B cell (primary cell): Measurements from ENCODE around the gene KIRREL3. TPM values are rescaled to one million over a fixed set of nuclear protein-coding genes. Genes with fewer than 3 reads are reported as not detected.

Source experiments
- ATAC-seq: fragments of 200-7000 bp; cut with Tn5 transposase; one replicate; pipeline ENCODE4 v1.10.0; 2021; ENCODE audit warnings: low read depth, mild to moderate bottlenecking, moderate number of reproducible peaks, moderate library complexity
- CTCF ChIA-PET: fragments of 350-600 bp; sonication (Branson Sonifier 250); formaldehyde crosslinking; loops from one replicate; lab custom pipeline; 2021; ENCODE audit warnings: antibody characterized with exemption, inconsistent platforms; lab: Charles Lee
- POLR2A ChIA-PET: fragments of 350-600 bp; sonication (Branson Sonifier 250); formaldehyde crosslinking; loops from one replicate; lab custom pipeline; 2021; ENCODE audit warnings: antibody characterized with exemption; lab: Charles Lee
- DNase-seq: peaks from one replicate; pipeline ENCODE4 v3.0.0; 2013
- H2AFZ ChIP-seq: 2 replicates; pipeline ENCODE4 v1.6.1; 2012; ENCODE audit warnings: mild to moderate bottlenecking, low read depth, low read length; ENCODE audit not compliant: insufficient read depth, poor library complexity, severe bottlenecking
- H3K27ac ChIP-seq, 2 donors: 1 replicate in 1 of 2; 2 replicates in 1 of 2; pipeline ENCODE4 v1.5.1; 2012 to 2013; ENCODE audit warnings: low read length in 2 of 2, mild to moderate bottlenecking in 2 of 2, moderate library complexity in 1 of 2
- H3K27me3 ChIP-seq, 4 experiments: fragments of 200-600 bp in 1 of 4; sonication (generic) in 1 of 4; replicated peaks in 1 of 4; 1 replicate in 2 of 4; 2 replicates in 2 of 4; pipeline versions ENCODE4 v1.6.1 to v1.7.0; 2013 to 2016; ENCODE audit warnings: low read length in 3 of 4, mild to moderate bottlenecking in 2 of 4, mixed read lengths in 1 of 4, moderate library complexity in 1 of 4; ENCODE audit not compliant: insufficient read depth in 4 of 4, control insufficient read depth in 3 of 4; ENCODE audit errors: control extremely low read depth in 1 of 4
- H3K36me3 ChIP-seq, 2 experiments: replicated peaks in 1 of 2; 1 replicate in 1 of 2; 2 replicates in 1 of 2; pipeline versions ENCODE4 v1.6.1 to v1.7.1; 2013; ENCODE audit warnings: low read length in 1 of 2; ENCODE audit not compliant: insufficient read depth in 2 of 2, control insufficient read depth in 1 of 2; ENCODE audit errors: control extremely low read depth in 1 of 2, extremely low read depth in 1 of 2
- H3K4me1 ChIP-seq, 2 donors: fragments of 200-600 bp in 1 of 2; sonication (generic) in 1 of 2; 1 replicate in 1 of 2; 2 replicates in 1 of 2; pipeline versions ENCODE4 v1.5.1 to v1.6.1; 2013 to 2017; ENCODE audit warnings: low read length in 2 of 2; ENCODE audit not compliant: control insufficient read depth in 2 of 2, insufficient read depth in 2 of 2
- H3K4me2 ChIP-seq: replicated peaks from 2 replicates; pipeline ENCODE3; 2012; ENCODE audit warnings: mild to moderate bottlenecking, low read depth, low read length; ENCODE audit not compliant: poor library complexity, severe bottlenecking
- H3K4me3 ChIP-seq, 5 experiments: fragments of 200-600 bp in 1 of 5; sonication (generic) in 1 of 5; 1 replicate in 3 of 5; 2 replicates in 2 of 5; pipeline versions ENCODE4 v1.5.1 to v1.7.0; 2011 to 2016; ENCODE audit warnings: low read length in 4 of 5, mild to moderate bottlenecking in 4 of 5, low read depth in 2 of 5, control low read depth in 1 of 5, moderate library complexity in 1 of 5; ENCODE audit not compliant: insufficient read depth in 1 of 5; ENCODE audit errors: control extremely low read depth in 1 of 5, extremely low read depth in 1 of 5
- H3K79me2 ChIP-seq: fragments of 200-600 bp; sonication (generic); one replicate; pipeline ENCODE4 v1.6.0; 2016; ENCODE audit warnings: low read length; ENCODE audit not compliant: control insufficient read depth, insufficient read depth
- H3K9ac ChIP-seq: fragments of 200-600 bp; sonication (generic); 2 replicates; pipeline ENCODE4 v1.6.1; 2017; ENCODE audit warnings: mild to moderate bottlenecking, low read length, moderate library complexity
- H3K9me3 ChIP-seq, 3 donors: one replicate each; pipeline versions ENCODE4 v1.6.1 to v1.7.1; 2013; ENCODE audit warnings: low read length in 2 of 3; ENCODE audit not compliant: control insufficient read depth in 2 of 3, insufficient read depth in 1 of 3; ENCODE audit errors: control extremely low read depth in 1 of 3
- H4K20me1 ChIP-seq: 2 replicates; pipeline ENCODE4 v1.6.0; 2012; ENCODE audit warnings: mild to moderate bottlenecking, low read length; ENCODE audit not compliant: insufficient read depth, control insufficient read depth, poor library complexity, severe bottlenecking
- H3K27ac Mint-ChIP-seq: one replicate; pipeline ENCODE4 v1.8.0; 2021; ENCODE audit warnings: mixed read lengths
- H3K27me3 Mint-ChIP-seq: one replicate; pipeline ENCODE4 v1.8.0; 2021; ENCODE audit warnings: mixed read lengths
- H3K4me1 Mint-ChIP-seq: one replicate; pipeline ENCODE4 v1.8.0; 2021; ENCODE audit warnings: mixed read lengths
- H3K4me3 Mint-ChIP-seq: one replicate; pipeline ENCODE4 v1.8.0; 2021; ENCODE audit warnings: mixed read lengths
- H3K9me3 Mint-ChIP-seq: one replicate; pipeline ENCODE4 v1.8.0; 2022; ENCODE audit warnings: mixed read lengths; ENCODE audit not compliant: insufficient read depth
- CTCF ChIP-seq: fragments of 200-600 bp; IDR thresholded peaks from one replicate; pipeline ENCODE4 v1.8.0; 2022; ENCODE audit warnings: antibody characterized with exemption, mild to moderate bottlenecking
- EZH2 ChIP-seq: IDR thresholded peaks from 2 replicates; pipeline ENCODE4 v1.6.1; 2012; ENCODE audit warnings: borderline replicate concordance, low read depth, mild to moderate bottlenecking, moderate library complexity, low read length; ENCODE audit not compliant: insufficient read depth, poor library complexity, severe bottlenecking
- WGBS: methylation state at CpG from one replicate; pipeline ENCODE4 v1.1.5; 2013; ENCODE audit warnings: missing lambda C conversion rate; ENCODE audit not compliant: insufficient coverage; 5-methylcytosine and 5-hydroxymethylcytosine counted together
- intact Hi-C: fragments of 100-400 bp; cut with micrococcal nuclease; formaldehyde crosslinking; loops from one replicate; pipeline ENCODE4 v1.10.0; 2022
- polyA plus RNA-seq: library from polyadenylated mRNA; depleted of rRNA; stranded (reverse); fragments of >200 nt; gene quantifications from 2 replicates; pipeline ENCODE4 v1.2.3, GENCODE V29; 2012
- total RNA-seq, 2 donors: library from RNA; stranded (reverse); fragments of 120-200 nt in 1 of 2; gene quantifications; 1 replicate in 1 of 2; 2 replicates in 1 of 2; pipeline versions ENCODE4 v1.2.3 to v1.2.4, GENCODE V29; 2013 to 2022

The KIRREL3 gene
- total and polyA plus RNA-seq, 2 donors (not counting 1 experiment from before 2014, with no cell fraction given) = not detected

- CTCF ChIA-PET = no interaction called here
- H3K4me3 Mint-ChIP-seq = no peak overlapping the region
These were observed 299.6 kb downstream of the KIRREL3 start for GRCh38 chr11:126700768-126701519.

More at GRCh38 chr11:126700768-126701519, 299.6 kb downstream of the KIRREL3 start:
- no peaks in the 10 kb centered on the region for H3K27me3 ChIP-seq
- Mint-ChIP-seq H3K27ac (no peak overlapping the region), H3K4me1 (no peaks in the 10 kb centered on the region), H3K9me3 (no peaks in the 10 kb centered on the region), H3K27me3 (peaks cover 2% of the 10 kb centered on the region)
- H3K36me3 ChIP-seq = no peaks in the 10 kb centered on the region
- H3K4me2 ChIP-seq = no peak overlapping the region
- H3K79me2 ChIP-seq = no peaks in the 10 kb centered on the region
- H3K27ac ChIP-seq = no peak overlapping the region
- no peak for DNase-seq
- H3K9me3 ChIP-seq = peaks cover 0 to 6% (median 0%) of the 10 kb centered on the region in 3 donors
- TF ChIP-seq EZH2 = no peak
- no peak for TF ChIP-seq CTCF
- no peaks in the 10 kb centered on the region for H4K20me1 ChIP-seq
- H2AFZ ChIP-seq = no peak overlapping the region
- POLR2A ChIA-PET = no interaction called here
- H3K4me3 ChIP-seq = no peak overlapping the region
- no peaks in the 10 kb centered on the region for H3K4me1 ChIP-seq
- WGBS = 75% methylated on average over 7 of the region's 9 CpGs
- H3K9ac ChIP-seq = no peak overlapping the region
- no peak for ATAC-seq
- intact Hi-C loops = no loop called here
